IPS-NIHi11 (cell line): ENCODE measurements around the gene CPA1.

ENCODE experiments used
- DNase-seq: peaks from one replicate; pipeline ENCODE4 v3.0.0; 2012; ENCODE audit warnings: mixed read lengths, low spot score

The CPA1 gene

GRCh38 chr7:130430115-130430514 is 49.8 kb downstream of the CPA1 start:
- no peak for DNase-seq

GRCh38 chr7:130430841-130431666 is 50.8 kb downstream of the CPA1 start:
- no peak for DNase-seq

GRCh38 chr7:130432886-130433285 is 52.6 kb downstream of the CPA1 start:
- DNase-seq = no peak

GRCh38 chr7:130433301-130433700 is 53.0 kb downstream of the CPA1 start:
- DNase-seq = no peak

- no peak for DNase-seq
Observed at GRCh38 chr7:130435311-130435854, 55.1 kb downstream of the CPA1 start.

GRCh38 chr7:130436253-130436652 is 56.0 kb downstream of the CPA1 start:
- no peak for DNase-seq
